Measurements from ENCODE around the gene TMPO. TPM values are rescaled to one million over a fixed set of nuclear protein-coding genes. Genes with fewer than 3 reads are reported as not detected.

The TMPO gene
- total RNA-seq, result 39.2 and 169 TPM in 2 replicates

GRCh38 chr12:98515287-98516110 lies at the start of gene TMPO:
Gene TMPO, plus strand, starts transcription at chr12:98515590. Its CDS starts 278 bp downstream, at chr12:98515868.

DNA sequence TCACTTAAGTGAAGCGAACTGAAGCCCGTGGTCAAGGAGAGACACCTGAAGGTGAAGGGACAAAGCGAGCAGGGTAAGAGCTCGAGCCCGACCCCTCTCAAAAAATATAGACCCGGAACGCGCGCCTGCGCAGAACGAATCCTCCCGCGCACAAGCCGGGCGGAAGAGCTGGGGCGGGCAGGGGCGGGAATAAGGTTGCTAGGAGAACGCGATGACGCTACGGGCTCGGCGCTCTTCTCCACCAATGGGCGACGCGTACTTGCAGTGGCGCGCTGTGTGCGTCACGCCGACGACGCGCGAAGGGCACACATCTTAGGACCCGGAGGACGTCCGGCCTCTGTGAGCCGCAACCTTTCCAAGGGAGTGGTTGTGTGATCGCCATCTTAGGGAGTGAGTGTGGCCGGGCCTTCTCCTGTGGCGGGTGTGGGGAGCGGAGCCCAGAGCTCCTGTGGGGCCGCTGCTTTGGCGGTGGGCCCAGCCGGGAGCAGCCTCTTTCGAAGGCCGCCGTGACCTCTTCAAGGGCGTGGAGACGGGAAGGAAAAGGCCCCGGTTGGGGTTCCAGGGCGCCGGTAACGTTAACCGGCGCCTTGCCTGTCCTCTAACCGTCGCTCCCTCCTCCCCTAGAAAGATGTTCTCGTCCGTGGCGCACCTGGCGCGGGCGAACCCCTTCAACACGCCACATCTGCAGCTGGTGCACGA lies 78.1 kb downstream of the TMPO start, which contains the start of gene SLC25A3:
Gene SLC25A3 (plus strand): TSS at position 336 of the 699 bp plus-strand sequence. CDS start 293 bp downstream, at position 629.

Small RNA genes lying within 50 kb of the gene (small RNA-seq; reads per million reads assigned to genes)
- 22.4 reads per million, percentile 97 among the genes with 10 or more reads in this experiment for gene SNORA53 (ENCODE audit: low replicate concordance)

Other genes starting within 250 kb of the TMPO start
- 815 and 894 TPM in 2 replicates for gene SLC25A3, start 78.1 kb downstream of the TMPO start, total RNA-seq
- 50.6 and 91.5 TPM in 2 replicates for gene IKBIP, start 129.2 kb downstream of the TMPO start, total RNA-seq
- gene APAF1, start 129.7 kb downstream of the TMPO start, total RNA-seq, result 10.3 and 31.8 TPM in 2 replicates

Measured in placental pericyte (primary cell).